WI38 (cell line): ENCODE measurements around the gene LYPD3.

Experiments
- H3K4me3 ChIP-seq: 2 replicates; pipeline ENCODE4 v1.5.1; 2011; ENCODE audit warnings: low read depth, mild to moderate bottlenecking, control low read depth, low read length
- TF ChIP-seq, protein P1 (sequence below): IDR thresholded peaks from 2 replicates; pipeline ENCODE4 v1.5.1; 2012; ENCODE audit warnings: low read depth, mild to moderate bottlenecking, control low read depth, low read length

LYPD3 gene

GRCh38 chr19:43422689-43423066 lies 42.7 kb downstream of the LYPD3 start:
- H3K4me3 ChIP-seq: no peak overlapping the region
- TF ChIP-seq, protein P1, sequence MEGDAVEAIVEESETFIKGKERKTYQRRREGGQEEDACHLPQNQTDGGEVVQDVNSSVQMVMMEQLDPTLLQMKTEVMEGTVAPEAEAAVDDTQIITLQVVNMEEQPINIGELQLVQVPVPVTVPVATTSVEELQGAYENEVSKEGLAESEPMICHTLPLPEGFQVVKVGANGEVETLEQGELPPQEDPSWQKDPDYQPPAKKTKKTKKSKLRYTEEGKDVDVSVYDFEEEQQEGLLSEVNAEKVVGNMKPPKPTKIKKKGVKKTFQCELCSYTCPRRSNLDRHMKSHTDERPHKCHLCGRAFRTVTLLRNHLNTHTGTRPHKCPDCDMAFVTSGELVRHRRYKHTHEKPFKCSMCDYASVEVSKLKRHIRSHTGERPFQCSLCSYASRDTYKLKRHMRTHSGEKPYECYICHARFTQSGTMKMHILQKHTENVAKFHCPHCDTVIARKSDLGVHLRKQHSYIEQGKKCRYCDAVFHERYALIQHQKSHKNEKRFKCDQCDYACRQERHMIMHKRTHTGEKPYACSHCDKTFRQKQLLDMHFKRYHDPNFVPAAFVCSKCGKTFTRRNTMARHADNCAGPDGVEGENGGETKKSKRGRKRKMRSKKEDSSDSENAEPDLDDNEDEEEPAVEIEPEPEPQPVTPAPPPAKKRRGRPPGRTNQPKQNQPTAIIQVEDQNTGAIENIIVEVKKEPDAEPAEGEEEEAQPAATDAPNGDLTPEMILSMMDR: no peak

GRCh38 chr19:43422000-43422688 lies 43.3 kb downstream of the LYPD3 start:
- TF ChIP-seq, protein P1: no peak

DNA sequence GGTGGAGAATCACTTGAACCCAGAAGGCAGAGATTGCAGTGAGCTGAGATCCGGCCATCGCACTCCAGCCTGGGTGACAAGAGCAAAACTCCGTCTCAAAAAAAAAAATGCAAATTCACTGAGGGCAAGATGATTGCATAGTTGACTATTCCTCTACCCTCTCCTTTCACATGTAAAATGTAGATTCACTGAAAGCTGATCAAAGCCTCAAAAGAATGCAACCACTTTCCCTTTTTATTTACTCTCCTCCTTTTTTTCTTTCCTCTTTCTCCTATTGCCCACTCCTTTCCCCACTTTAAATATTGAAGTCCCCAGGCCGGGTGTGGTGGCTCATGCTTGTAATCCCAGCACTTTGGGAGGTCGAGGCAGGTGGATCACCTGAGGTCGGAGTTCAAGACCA lies 44.5 kb downstream of the LYPD3 start:
- TF ChIP-seq, protein P1: no peak
- H3K4me3 ChIP-seq: no peak overlapping the region

More at GRCh38 chr19:43422000-43422688, 43.3 kb downstream of the LYPD3 start:
- H3K4me3 ChIP-seq: no peak overlapping the region

- TF ChIP-seq, protein P1: no peak
- no peak overlapping the region for H3K4me3 ChIP-seq
These were observed 48.3 kb downstream of the LYPD3 start for GRCh38 chr19:43416951-43417623.

GRCh38 chr19:43414554-43414953 lies 50.9 kb downstream of the LYPD3 start, which contains the start of gene TEX101:
TEX101 (plus strand) TSS chr19:43414890; CDS start chr19:43415920, 1,030 bp downstream.
- no peak within 1 kb of the TSS for H3K4me3 ChIP-seq
- TF ChIP-seq, protein P1: no peak

DNA sequence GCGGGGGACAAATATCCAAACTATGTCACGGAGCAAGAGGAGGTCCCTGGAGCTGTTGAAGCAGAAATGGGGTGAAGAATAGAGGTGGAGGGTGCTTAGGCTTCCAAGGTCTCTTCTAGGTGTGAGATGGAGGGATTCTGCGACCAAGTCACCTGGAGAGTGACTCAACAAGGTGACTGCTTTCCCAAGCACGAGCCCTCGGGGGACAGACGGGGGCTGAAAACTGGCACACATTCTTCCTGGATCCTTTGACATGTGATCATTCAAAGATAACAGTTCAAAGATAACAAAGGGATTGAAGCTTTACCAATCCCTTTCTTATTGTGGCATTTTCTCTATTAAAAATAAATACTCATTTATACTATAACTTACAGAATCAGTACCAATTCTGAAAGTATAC lies 53.0 kb downstream of the LYPD3 start:
- TF ChIP-seq, protein P1: no peak

More for the DNA sequence above, 53.0 kb downstream of the LYPD3 start:
- no peak overlapping the region for H3K4me3 ChIP-seq
